GM06990 (cell line): ENCODE results near the gene HSPA4.

Source experiments
- DNase-seq: peaks from one replicate; pipeline ENCODE4 v3.0.0-alpha.2; 2011; ENCODE audit not compliant: insufficient read length; ENCODE audit errors: extremely low read depth
- H3K27me3 ChIP-seq: replicated peaks from 2 replicates; pipeline ENCODE4 v1.6.0; 2011; ENCODE audit warnings: low read length; ENCODE audit not compliant: control insufficient read depth, insufficient read depth
- H3K36me3 ChIP-seq: 2 replicates; pipeline ENCODE4 v1.5.1; 2011; ENCODE audit warnings: low read length; ENCODE audit not compliant: control insufficient read depth, insufficient read depth
- H3K4me3 ChIP-seq: replicated peaks from 2 replicates; pipeline ENCODE4 v1.5.1; 2011; ENCODE audit warnings: low read depth, mild to moderate bottlenecking, control low read depth, low read length
- TF ChIP-seq, protein P1 (sequence below): IDR thresholded peaks from 2 replicates; pipeline ENCODE4 v1.5.1; 2011; ENCODE audit warnings: low read length, control low read depth, mild to moderate bottlenecking, inconsistent platforms; ENCODE audit not compliant: insufficient read depth, poor library complexity, severe bottlenecking

HSPA4 gene

GRCh38 chr5:133063965-133064364 lies 12.2 kb downstream of the HSPA4 start:
- Histone ChIP-seq H3K4me3 (no peak overlapping the region), H3K27me3 (no peaks in the 10 kb centered on the region), H3K36me3 (peaks cover 4% of the 10 kb centered on the region)
- TF ChIP-seq, protein P1, sequence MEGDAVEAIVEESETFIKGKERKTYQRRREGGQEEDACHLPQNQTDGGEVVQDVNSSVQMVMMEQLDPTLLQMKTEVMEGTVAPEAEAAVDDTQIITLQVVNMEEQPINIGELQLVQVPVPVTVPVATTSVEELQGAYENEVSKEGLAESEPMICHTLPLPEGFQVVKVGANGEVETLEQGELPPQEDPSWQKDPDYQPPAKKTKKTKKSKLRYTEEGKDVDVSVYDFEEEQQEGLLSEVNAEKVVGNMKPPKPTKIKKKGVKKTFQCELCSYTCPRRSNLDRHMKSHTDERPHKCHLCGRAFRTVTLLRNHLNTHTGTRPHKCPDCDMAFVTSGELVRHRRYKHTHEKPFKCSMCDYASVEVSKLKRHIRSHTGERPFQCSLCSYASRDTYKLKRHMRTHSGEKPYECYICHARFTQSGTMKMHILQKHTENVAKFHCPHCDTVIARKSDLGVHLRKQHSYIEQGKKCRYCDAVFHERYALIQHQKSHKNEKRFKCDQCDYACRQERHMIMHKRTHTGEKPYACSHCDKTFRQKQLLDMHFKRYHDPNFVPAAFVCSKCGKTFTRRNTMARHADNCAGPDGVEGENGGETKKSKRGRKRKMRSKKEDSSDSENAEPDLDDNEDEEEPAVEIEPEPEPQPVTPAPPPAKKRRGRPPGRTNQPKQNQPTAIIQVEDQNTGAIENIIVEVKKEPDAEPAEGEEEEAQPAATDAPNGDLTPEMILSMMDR, result no peak
- DNase-seq, result no peak

- Histone ChIP-seq H3K36me3 (peaks cover 9% of the 10 kb centered on the region), H3K27me3 (no peaks in the 10 kb centered on the region), H3K4me3 (no peak overlapping the region)
- no peak for DNase-seq
- TF ChIP-seq, protein P1, result no peak
These were observed 13.7 kb downstream of the HSPA4 start for GRCh38 chr5:133065471-133065870.

GRCh38 chr5:133066045-133066444 lies 14.2 kb downstream of the HSPA4 start:
- H3K36me3 ChIP-seq, result peaks cover 10% of the 10 kb centered on the region

DNA sequence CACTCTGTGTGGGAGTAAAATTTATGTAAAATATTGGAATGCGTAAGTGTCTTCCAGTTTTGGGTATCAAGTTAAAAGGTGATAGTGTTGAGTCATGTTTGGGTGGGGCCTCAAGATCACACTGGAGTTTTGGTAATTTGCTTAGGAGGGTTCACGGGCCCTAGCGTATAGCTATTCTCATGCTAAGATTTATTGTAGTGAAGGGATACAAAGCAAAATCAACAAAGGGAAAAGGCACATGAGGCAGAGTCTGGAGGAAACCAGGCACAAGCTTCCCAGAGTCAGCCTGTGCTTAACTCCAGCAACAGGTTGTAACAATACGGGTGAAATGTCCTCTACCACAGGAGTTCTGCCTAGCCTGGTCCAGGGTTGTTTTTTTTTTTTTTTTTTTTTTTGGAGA lies 20.2 kb downstream of the HSPA4 start:
- Histone ChIP-seq H3K4me3 (no peak overlapping the region), H3K36me3 (peaks cover 10% of the 10 kb centered on the region), H3K27me3 (no peaks in the 10 kb centered on the region)
- TF ChIP-seq, protein P1, result no peak
- DNase-seq, result no peak

More at GRCh38 chr5:133066045-133066444, 14.2 kb downstream of the HSPA4 start:
- no peak for DNase-seq
- Histone ChIP-seq H3K4me3 (no peak overlapping the region), H3K27me3 (no peaks in the 10 kb centered on the region)
- TF ChIP-seq, protein P1, result no peak

DNA sequence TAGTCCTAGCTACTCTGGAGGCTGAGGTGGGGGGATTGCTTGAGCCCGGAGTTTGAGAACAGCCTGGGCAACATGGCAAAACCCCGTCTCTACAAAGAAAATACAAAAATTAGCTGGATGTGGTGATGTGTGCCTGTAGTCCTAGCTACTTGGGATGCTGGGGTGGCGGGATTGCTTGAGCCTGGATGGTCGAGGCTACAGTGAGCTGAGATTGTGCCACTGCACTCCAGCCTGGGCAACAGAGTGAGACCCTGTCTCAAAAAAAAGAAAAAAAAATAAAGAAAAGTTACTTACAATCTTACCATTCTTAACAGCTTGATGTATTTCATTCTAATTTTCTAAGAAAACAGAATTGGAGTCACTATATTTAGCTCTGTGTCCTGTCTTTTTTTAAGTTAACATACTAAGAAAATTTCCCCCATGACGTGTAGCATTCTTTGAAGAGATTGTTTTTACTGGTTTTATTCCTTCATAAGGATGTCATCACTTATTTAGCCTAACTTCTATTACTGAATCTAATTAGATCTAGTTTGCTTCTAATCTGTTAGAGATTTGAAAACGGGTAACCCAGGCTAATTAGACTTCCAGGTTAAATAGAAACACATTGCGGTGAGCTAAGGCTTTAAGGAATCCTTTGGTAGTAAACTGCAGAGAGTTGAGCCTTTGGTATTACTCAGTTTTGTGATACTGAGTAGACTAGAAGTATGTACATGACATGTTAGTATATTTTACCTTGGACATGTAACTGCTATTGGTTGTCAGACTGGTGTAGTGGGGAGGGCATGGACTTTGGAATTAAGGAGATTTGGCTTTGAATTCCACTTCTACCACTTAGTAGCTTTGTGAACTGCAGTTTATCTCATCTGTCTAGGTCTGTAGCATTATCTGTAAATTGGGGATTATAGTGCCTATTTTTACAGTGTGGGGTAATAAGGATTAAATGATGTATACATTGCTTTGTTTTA lies 24.0 kb downstream of the HSPA4 start:
- H3K27me3 ChIP-seq, result no peaks in the 10 kb centered on the region
- H3K4me3 ChIP-seq, result no peak overlapping the region
- TF ChIP-seq, protein P1, result no peak
- DNase-seq, result no peak
- H3K36me3 ChIP-seq, result peaks cover 5% of the 10 kb centered on the region
